HL-60 (cell line): Measurements from ENCODE around the gene ABCB9.

Source experiments
- CTCF ChIP-seq: IDR thresholded peaks from one replicate; pipeline ENCODE4 v1.5.1; 2011; ENCODE audit warnings: low read length, control low read depth, inconsistent platforms; ENCODE audit not compliant: insufficient read depth
- GABPA ChIP-seq: IDR thresholded peaks from 2 replicates; pipeline ENCODE4 v1.6.1; 2012; ENCODE audit warnings: low read depth
- POLR2AphosphoS5 ChIP-seq: IDR thresholded peaks from 2 replicates; pipeline ENCODE4 v1.6.1; 2012; ENCODE audit warnings: low read depth
- REST ChIP-seq: IDR thresholded peaks from 2 replicates; pipeline ENCODE4 v1.6.1; 2012; ENCODE audit warnings: low read depth; ENCODE audit not compliant: insufficient replicate concordance
- SPI1 ChIP-seq: IDR thresholded peaks from 2 replicates; pipeline ENCODE4 v1.6.1; 2012; ENCODE audit warnings: low read depth, mild to moderate bottlenecking, borderline replicate concordance

- no peak for TF ChIP-seq CTCF
- no peak for TF ChIP-seq POLR2AphosphoS5
- no peak for TF ChIP-seq SPI1
- no peak for TF ChIP-seq GABPA
- TF ChIP-seq REST, result no peak
Measured at GRCh38 chr12:123001464-123001863, 35.2 kb upstream of the ABCB9 start.
